Activated gamma-delta T cell treated with Interleukin-2 at 50 U/mL for 16 hours (primary cell): ENCODE data around the gene PDE6D.
"Not testable (repeated sequence)": the region's sequence is repeated elsewhere in the genome, so short reads cannot be mapped to it uniquely, and the experiment has no call there.

Experiments used
- DNase-seq: peaks from one replicate; pipeline ENCODE4 v3.0.0-alpha.2; 2020

PDE6D gene

DNA sequence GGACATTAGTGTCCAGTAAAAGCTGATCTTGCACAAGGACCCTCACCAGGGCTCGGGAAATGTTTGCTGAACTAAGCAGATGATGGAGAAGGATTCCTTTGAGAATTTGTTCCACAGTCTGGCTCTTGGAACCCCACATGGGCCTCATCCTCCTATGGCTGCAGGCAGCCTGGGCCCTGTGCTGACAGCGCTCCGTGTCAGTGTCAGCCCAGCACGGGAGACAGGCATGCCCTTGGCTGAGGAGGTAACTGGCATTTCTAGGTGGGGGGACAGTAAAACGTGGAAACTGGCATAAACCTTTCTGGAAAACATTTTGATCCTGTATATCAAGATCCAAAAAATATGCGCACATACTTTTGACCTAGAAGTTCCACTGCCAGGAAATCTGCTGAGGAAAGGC is 62.3 kb downstream of the PDE6D start:
- no peak for DNase-seq

DNA sequence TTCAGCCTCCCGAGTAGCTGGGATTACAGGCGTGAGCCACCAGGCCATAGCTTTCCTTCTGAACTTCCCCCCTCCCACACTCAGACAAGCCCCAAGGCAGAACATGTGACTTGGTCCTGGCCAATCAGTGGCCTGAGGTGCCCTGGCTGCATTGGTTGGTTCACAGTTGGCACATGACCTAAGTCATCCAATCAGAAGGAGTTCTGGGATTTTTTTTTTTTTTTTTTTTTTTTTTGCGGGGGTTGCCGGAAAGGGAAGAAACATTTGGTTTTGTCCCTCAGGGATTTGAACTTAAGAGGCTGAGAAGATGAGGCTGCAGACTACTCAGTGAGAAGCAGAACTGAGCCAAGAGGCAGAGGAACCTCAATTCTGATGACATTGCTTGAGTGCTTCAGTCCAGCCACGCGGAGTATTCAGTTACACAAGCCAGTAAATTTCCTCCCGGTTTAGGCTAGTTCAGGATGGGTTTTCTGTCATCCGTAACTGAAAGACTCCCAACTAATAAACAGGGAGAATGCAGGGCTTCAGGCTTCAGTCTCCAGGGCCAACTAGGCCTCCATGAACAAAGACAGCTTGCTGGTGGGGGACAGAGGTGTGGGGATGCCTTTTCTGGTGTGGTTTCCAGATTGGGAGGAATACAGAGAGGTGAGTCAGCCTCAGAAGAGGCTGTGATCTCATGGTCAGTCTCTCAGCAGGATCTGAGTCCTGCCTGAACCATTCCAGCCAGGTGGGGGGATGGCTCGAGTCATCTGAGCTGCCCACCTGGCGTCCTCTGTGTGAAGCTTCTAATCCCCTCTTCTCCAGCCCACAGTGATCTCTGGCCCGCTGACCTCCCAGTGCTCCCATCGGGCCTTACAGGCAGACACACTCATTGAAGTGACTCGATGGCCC is 63.6 kb downstream of the PDE6D start:
- no peak for DNase-seq

DNA sequence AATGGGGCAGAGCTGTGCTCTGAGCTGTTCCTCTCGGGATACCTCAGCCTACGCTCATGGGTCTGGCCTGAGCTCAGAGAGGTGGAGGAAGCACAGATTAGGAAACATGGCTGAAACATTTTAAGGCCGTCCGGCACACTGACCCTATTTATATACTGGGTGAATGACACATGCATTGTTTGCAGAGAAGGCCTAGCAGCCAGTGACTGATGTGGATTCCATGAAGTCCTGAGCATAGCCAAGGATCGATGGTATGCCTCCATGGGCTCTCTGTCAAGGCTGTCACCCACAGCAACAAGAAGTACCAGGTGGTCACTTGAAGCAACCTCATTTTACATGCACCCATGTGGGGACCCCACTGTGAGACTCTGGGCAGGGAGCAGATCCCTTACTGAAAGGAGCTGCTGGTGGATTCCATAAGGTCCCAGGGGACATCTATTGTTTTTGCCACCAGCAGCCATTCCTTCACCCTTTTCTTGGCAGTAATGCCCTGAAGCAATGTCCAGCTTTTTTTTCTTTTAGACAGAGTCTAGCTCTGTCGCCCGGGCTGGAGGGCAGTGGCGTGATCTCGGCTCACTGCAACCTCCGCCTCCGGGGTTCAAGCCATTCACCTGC is 64.3 kb downstream of the PDE6D start:
- DNase-seq, result no peak

- DNase-seq, result no peak
These were observed 65.0 kb downstream of the PDE6D start for GRCh38 chr2:231715988-231716616.

DNA sequence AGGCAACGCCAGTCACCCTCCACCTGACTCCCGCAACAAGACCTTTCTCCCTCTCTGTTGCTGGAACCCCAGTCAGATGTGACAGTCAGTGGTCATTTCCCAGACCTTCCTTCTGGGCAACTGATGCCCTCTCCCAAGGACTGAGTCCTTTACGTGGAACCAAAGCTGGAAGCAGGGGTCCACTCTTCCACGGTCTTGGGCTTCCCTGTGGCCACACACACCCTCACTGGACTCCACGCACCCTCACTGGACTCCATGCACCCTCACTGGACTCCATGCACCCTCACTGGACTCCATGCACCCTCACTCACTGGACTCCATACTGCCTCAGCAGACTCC is 65.6 kb downstream of the PDE6D start:
- DNase-seq, result no peak

- peak; percentile 83 for DNase-seq
These were observed 66.2 kb downstream of the PDE6D start for GRCh38 chr2:231714639-231715498.

DNA sequence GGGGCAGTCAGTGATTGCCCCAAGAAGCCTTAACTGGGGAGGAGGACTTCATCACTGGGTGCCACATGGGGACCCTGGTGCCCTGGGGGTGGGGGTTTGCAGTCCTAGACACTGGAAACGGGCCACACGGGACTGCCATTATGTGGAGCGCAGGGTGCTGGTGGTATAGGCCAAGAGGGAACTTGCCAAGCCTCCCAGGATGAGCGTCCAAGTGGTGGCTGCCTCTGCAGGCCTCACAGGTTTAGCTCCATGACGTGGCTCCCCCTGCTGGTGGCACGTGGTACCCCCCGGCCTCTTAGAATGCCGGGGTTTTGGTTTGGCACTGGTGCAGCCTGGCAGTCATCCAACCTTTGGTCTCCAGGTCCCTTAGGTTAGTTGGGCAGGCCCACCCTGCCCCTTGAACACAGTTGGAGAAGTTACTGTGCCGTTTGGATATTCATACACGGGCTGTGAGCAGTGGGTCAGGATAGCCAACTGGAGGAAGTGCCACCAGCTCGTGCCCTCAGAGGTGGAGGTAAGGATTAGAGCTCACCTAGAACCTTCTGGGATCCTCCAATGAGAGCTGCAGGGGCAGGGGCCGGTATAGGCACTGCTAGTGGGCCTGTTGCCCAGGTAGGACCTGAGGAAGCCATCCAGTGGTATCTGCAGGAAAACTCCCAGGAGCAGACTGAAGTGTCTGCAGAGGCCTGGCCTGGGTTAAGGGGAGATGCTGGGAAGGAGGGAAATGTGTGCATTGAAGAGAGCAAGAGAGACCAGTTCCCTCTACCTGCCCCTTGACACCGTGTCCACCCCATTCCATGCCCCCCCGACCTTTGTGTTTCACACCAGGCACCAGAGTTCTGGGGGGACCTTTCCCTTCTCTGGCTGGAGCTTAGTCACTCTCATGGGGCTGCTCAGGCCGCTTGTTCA is 67.1 kb downstream of the PDE6D start:
- DNase-seq, result peak; percentile 94

DNA sequence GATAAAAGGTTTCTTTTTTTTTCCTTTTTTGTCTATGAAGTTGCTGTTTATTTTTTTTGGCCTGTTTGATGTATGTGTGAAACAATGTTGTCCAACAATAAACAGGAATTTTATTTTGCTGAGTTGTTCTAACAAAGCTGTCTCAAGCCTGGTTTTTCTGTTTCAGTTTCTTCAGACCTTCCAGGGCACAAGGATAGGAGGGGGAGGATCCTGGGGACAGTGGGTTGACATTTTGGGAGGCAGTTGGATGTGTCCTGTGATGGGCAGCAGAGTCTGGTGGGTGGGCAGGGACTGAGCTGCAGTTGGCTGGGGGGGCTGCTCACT is 67.7 kb downstream of the PDE6D start:
- DNase-seq, result not testable (repeated sequence)

- DNase-seq, result peak; percentile 30
These were observed 68.5 kb downstream of the PDE6D start for GRCh38 chr2:231712451-231713021.

- DNase-seq, result peak; percentile 18
These were observed 69.2 kb downstream of the PDE6D start for GRCh38 chr2:231711677-231712450.

DNA sequence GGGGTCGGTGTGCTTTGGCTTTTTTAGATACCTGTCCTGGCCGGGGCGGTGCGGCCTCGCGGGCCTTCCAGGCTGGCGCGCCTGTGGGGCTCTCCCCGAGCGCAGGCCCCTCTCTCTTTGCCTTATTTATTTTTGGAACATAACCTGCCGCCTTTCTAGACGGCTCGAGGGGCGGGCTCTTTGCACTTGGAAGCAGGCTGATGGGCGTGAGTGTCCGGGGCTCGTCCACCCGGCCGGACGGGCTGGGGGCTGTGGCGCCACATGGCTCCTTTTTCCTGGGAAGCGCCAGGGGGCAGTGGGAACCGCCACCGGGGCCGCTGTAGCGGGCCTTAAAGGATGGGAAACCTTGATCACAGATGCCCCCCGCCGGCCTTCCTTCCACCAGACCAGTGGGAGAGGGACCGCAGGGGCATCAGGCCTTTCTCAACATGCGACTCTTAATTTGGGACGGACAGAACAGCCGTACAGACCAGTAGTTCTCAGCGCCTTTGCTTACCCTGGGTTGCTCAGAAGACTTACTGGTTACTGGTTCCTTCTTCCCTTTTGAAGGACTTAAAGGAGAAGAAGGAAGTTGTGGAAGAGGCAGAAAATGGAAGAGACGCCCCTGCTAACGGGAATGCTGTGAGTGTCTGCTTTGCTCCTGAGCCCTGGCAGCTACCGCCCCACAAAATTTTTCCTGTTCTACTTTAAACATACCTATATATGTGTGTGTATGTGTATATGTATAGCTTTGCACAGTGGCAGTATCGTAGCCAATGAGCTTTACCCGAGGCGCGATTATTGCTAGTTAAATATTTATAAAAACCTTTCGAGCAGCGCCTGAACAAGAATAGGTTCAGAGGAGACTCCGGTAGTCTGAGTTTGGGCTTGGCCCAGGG is 70.0 kb downstream of the PDE6D start:
- DNase-seq, result no peak

GRCh38 chr2:231709981-231710798 is 70.9 kb downstream of the PDE6D start:
- peak; percentile 82 for DNase-seq

DNA sequence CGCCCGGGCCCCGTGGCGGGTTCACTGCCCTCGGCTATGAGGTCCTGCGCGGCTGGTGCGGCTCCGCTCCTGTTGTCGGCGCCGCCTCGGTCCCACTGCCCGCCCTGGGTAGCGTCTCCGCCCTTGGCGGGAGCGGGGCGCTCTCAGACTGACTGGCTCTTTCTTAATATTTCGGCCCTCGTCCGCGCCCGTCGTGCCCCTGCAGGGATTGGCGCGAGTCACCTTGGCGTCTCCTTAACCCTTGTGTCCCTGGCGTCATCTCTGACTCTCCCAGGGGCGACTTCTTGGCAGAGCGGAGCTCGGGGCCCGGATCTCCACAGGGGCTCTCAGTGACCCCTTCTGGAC is 71.5 kb downstream of the PDE6D start:
- no peak for DNase-seq

DNA sequence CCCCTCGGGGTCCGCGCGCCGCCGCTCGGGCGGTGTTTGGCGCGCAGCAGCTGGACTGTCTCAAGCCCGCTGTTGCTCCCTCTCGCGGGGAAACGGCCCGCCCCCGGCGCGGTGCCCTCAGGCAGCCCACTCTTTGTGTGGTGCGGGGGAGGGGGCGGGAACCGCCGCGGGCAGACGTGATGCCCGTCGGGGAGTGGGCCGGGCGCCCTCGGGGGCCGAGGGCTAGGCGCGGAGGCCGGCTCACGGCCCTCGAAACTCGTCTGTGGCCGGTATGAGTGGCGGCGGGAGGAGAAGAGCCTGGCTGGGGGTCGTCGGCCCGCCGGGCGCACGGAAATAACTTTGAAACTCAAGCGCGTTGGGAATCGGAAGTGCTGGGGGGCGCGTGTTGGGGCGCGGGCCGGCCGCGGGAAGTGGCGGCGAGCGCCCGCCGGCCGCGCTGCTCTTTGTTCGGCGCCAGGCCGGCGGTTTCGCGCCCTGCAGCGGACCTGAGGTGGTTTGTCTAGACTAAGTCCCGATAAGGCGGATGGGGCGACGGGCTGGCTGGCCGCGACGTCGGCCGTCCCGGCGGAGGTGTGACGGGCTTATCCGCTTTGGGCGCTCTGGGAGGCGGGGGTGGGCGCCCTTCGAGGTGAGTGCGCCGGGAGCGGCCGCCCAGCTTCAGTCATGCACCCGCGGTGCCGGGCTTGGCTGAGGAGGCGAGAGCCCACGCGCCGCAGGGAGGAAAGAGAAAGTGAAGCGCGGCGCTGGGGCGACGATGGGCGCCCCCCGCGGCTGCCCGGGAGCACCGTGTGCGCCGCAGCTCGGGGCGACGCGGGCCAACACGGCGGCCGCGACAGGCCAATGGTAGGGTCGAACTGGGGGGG is 72.1 kb downstream of the PDE6D start:
- DNase-seq, result peak; percentile 58

DNA sequence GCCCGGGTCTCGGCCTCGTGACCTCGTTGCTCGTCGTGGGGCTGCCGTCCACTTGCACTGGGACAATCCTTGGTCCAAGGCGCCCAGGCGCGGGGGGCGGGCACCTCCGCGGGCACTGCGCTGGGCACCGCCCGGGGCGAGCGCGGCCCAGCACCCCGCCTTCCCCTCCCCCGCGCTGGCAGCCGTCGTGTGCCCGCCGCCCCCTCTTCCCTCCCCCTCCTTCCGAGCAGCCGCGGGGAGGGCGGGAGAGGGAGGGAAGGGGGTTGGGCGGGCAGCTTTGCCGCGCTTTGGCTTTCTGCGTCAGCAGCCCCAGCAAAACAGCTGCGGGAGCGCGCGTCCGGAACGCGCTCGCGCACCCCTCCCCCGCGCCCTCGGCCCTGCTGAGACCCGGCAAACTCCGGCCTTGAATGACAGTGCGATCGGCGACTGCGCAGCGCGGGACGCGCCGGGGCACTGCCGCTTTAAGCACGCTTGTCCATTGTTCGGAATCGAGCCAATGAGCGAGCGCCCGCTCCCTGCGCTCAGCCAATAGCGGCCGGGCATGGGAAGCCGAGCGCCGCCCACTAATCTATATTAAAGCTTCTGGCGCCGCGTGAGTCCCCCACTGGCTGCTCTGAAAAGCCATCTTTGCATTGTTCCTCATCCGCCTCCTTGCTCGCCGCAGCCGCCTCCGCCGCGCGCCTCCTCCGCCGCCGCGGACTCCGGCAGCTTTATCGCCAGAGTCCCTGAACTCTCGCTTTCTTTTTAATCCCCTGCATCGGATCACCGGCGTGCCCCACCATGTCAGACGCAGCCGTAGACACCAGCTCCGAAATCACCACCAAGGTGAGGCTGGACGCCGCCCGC is 72.9 kb downstream of the PDE6D start, which contains the start of gene PTMA:
Gene PTMA, plus strand, starts transcription at position 599 of the 846 bp plus-strand sequence. Its CDS starts 182 bp downstream, at position 781.
- DNase-seq, result peak; percentile 99

DNA sequence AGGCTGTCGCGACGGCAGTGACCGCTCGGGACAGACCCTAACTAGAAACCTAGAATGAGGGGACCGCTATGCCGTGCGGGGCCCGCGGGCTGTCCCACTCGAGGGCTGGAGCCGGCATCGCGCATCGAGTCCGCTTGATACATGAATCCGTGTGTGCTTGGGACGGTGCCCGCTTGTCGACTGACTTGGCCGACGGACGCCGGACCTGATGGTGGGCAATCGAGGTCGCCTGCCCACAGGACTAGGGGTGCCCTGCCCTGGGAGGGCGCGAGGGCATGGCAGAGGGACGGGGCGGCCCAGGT is 73.5 kb downstream of the PDE6D start:
- peak; percentile 49 for DNase-seq
